22Rv1 (cell line): ENCODE results near the gene SLC8A3.

Experiments
- CTCF ChIP-seq: fragments of 450-650 bp; IDR thresholded peaks from 2 replicates; pipeline ENCODE4 v1.5.1; 2017; ENCODE audit warnings: mild to moderate bottlenecking
- ZFX ChIP-seq: fragments of 450-650 bp; IDR thresholded peaks from 2 replicates; pipeline ENCODE4 v1.6.1; 2017; ENCODE audit warnings: antibody characterized with exemption, borderline replicate concordance

- TF ChIP-seq CTCF (no peak), ZFX (no peak)
Measured at GRCh38 chr14:70143306-70143705, 45.4 kb downstream of the SLC8A3 start.
